HFF-Myc (cell line): ENCODE data around the gene TLL1.

Source experiments
- DNase-seq: peaks from one replicate; pipeline ENCODE4 v3.0.0-alpha.2; 2011; ENCODE audit warnings: low read depth; ENCODE audit errors: extremely low read depth
- H3K4me3 ChIP-seq: replicated peaks from 2 replicates; pipeline ENCODE4 v1.5.1; 2011; ENCODE audit warnings: low read depth, mild to moderate bottlenecking, control low read depth, low read length
- TF ChIP-seq, protein P1 (sequence below): IDR thresholded peaks from 2 replicates; pipeline ENCODE4 v1.5.1; 2012; ENCODE audit warnings: mild to moderate bottlenecking, low read depth, low read length, control low read depth; ENCODE audit errors: missing control alignments

The TLL1 gene

DNA sequence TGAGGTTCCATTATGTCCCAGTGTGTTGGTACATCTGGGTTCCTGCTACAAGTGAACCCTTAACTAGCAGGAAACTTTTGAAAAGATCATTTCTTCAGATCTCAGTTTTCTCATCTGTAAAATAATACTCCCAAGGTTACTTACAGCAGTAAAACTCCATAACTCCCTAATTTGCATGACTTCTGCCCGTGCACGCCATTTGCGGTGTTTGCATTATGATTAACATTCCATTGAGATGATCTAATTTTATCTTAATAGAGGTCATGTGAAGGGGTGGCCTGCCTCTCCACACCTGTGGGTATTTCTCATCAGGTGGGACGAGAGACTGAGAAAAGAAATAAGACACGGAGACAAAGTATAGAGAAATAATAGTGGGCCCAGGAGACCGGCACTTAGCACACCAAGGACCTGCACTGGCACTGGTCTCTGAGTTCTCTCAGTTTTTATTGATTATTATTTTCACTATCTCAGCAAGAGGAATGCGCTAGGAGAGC, 219.8 kb downstream of the TLL1 start:
- TF ChIP-seq, protein P1, sequence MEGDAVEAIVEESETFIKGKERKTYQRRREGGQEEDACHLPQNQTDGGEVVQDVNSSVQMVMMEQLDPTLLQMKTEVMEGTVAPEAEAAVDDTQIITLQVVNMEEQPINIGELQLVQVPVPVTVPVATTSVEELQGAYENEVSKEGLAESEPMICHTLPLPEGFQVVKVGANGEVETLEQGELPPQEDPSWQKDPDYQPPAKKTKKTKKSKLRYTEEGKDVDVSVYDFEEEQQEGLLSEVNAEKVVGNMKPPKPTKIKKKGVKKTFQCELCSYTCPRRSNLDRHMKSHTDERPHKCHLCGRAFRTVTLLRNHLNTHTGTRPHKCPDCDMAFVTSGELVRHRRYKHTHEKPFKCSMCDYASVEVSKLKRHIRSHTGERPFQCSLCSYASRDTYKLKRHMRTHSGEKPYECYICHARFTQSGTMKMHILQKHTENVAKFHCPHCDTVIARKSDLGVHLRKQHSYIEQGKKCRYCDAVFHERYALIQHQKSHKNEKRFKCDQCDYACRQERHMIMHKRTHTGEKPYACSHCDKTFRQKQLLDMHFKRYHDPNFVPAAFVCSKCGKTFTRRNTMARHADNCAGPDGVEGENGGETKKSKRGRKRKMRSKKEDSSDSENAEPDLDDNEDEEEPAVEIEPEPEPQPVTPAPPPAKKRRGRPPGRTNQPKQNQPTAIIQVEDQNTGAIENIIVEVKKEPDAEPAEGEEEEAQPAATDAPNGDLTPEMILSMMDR = no peak
- no peak overlapping the region for H3K4me3 ChIP-seq
- DNase-seq = no peak

DNA sequence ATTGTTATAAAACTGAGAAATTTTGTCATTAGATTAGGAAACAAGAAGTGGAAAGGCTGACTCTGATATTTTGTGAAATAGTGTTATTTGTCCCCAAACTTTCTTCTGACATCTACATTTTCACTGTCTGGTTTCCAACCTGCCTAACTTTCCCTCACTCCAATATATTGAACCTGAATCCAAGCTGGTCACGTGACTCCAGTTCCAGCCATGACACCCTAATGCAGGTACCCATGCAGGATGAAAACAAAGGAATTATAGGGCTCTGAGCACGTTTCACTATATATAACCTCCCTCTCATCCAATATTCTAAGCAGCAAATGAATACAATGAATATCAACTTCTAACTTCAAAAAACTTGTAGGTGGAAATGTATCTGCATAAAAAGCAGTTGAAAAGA, 231.6 kb downstream of the TLL1 start:
- TF ChIP-seq, protein P1 = no peak
- DNase-seq = no peak
- H3K4me3 ChIP-seq = no peak overlapping the region

DNA sequence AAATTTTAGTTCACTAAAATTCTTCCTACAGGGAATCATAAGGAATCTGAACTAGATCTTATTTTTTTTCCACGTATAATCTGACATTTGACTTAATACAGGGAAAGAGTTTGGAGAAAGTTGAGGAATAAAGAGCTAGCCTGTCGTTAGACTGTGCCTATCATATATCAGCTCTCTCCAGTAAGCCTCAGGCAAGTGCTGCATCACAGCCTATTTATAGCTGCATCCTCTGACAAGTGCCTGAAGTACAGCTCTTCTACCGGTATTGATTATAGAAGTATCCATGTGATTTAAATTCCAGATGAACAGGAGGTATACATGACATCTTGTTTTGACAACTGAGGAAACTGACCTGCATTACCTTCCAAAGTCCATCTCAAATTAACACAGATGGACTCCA, 248.9 kb downstream of the TLL1 start:
- no peak overlapping the region for H3K4me3 ChIP-seq

DNA sequence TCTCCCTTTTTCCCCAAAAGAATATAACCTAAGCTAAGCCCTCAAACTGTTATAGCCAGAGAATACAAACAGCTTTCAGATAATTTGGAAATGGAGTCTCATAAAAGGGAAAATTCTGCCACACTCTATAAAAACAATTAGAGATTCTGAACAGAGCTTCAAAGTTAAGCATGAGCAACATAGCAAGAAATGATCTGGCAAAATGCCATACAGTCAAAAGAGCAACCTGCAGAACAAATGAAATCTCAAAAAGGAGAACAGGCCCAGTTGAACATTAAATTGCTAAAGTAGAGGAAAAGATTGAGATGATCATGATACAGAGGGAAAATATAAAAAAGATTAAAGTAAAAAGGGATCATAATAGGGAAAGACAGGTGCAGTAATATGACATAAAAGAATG, 250.5 kb downstream of the TLL1 start:
- H3K4me3 ChIP-seq = no peak overlapping the region
- DNase-seq = no peak
- TF ChIP-seq, protein P1 = no peak

More for the DNA sequence above, 248.9 kb downstream of the TLL1 start:
- TF ChIP-seq, protein P1 = no peak
- DNase-seq = no peak

DNA sequence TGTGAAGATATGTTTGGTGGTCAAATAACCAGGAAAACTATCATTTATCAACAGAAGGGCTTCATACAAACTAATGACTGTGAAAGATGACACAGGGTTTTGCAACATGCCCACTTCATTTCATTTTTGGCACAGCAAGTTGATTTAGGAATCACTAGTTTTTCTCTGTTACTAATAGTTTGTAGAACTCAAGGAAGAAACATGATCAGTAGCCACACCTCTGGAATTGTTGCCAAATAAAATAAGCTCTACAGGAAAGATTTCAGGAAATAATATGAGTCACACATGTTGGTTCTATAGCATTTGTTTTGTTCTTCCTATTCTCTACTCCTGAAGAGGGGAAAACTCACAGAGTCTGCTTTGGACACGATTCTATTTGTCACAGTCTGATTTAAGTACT, 255.4 kb downstream of the TLL1 start:
- no peak overlapping the region for H3K4me3 ChIP-seq
- no peak for DNase-seq

GRCh38 chr4:166134285-166134684, 261.2 kb downstream of the TLL1 start:
- H3K4me3 ChIP-seq = no peak overlapping the region
- TF ChIP-seq, protein P1 = no peak
- no peak for DNase-seq

More for the DNA sequence above, 255.4 kb downstream of the TLL1 start:
- TF ChIP-seq, protein P1 = no peak

- TF ChIP-seq, protein P1 = no peak
- no peak for DNase-seq
- H3K4me3 ChIP-seq = no peak overlapping the region
Observed at GRCh38 chr4:166140951-166141350, 267.9 kb downstream of the TLL1 start.
